Measurements from ENCODE around the gene KRTAP4-6.
"Not testable (repeated sequence)": the region's sequence is repeated elsewhere in the genome, so short reads cannot be mapped to it uniquely, and the experiment has no call there.

KRTAP4-6 gene

DNA sequence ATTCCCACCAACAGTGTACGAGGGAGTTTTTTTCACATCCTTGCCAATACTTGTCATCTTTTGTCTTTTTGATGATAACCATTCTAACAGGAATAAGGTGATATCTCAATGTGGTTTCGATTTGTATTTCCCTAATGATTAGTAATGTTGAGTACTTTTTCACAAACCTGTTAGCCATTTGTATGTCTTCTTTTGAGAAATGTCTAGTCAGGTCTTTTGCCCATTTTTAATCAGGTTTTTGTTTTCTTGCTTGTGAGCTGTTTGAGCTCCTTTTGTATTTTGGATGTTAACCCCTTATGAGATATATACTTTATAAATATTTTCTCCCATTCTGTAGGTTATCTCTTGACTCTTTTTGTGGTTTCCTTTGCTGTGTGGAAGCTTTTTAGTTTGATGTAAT, 11.2 kb upstream of the KRTAP4-6 start:
- Histone ChIP-seq H4K20me1 (ENCODE audit: insufficient read depth, low read length) (no peaks in the 10 kb centered on the region), H3K36me3 (ENCODE audit: insufficient read depth, low read length) (no peaks in the 10 kb centered on the region), H3K27me3 (ENCODE audit: insufficient read depth, low read length) (no peaks in the 10 kb centered on the region), H3F3A (ENCODE audit: insufficient read depth, low read length) (no peaks in the 10 kb centered on the region), H3K4me2 (ENCODE audit: low read length) (no peak overlapping the region), H3K9ac (ENCODE audit: low read length) (no peak overlapping the region), H3K4me3 (ENCODE audit: low read depth, low read length, poor library complexity, severe bottlenecking) (no peak overlapping the region), H3K4me1 (ENCODE audit: insufficient read depth, low read length, severe bottlenecking) (no peaks in the 10 kb centered on the region), H3K79me2 (ENCODE audit: insufficient read depth, low read length) (no peaks in the 10 kb centered on the region), H3K9me2 (ENCODE audit: low read depth, low read length) (no peaks in the 10 kb centered on the region), H3K27ac (ENCODE audit: low read depth, low read length, poor library complexity, severe bottlenecking) (no peak overlapping the region), H2AFZ (ENCODE audit: low read length) (no peak overlapping the region), H3K9me3 (ENCODE audit: low read length) (no peaks in the 10 kb centered on the region)
- TF ChIP-seq, protein P1, sequence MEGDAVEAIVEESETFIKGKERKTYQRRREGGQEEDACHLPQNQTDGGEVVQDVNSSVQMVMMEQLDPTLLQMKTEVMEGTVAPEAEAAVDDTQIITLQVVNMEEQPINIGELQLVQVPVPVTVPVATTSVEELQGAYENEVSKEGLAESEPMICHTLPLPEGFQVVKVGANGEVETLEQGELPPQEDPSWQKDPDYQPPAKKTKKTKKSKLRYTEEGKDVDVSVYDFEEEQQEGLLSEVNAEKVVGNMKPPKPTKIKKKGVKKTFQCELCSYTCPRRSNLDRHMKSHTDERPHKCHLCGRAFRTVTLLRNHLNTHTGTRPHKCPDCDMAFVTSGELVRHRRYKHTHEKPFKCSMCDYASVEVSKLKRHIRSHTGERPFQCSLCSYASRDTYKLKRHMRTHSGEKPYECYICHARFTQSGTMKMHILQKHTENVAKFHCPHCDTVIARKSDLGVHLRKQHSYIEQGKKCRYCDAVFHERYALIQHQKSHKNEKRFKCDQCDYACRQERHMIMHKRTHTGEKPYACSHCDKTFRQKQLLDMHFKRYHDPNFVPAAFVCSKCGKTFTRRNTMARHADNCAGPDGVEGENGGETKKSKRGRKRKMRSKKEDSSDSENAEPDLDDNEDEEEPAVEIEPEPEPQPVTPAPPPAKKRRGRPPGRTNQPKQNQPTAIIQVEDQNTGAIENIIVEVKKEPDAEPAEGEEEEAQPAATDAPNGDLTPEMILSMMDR (IDR thresholded peaks at IDR 0.05; ENCODE audit: low read length), result no peak
- TF ChIP-seq EZH2 (IDR thresholded peaks at IDR 0.05; ENCODE audit: borderline replicate concordance, low read length), result no peak

DNA sequence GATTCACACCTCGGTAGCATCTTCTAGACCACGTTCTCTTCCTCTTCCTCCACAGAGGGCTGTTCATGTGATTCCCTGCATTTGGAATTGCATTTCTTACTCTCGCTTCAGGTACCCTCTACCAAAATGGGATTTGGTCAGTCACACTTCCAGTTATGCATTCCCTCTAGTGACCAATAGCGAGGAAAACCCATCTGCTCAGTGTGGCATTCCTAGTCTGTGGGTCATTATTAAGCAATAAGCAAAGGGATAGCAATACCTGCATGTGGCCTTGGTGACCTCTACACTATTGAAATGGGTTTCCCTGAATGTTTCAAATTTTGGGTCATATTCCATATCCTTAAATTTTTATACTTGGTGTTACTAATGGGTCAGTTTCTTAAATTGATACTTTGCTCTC, 9.7 kb upstream of the KRTAP4-6 start:
- no peaks in the 10 kb centered on the region for H3K79me2 ChIP-seq (ENCODE audit: insufficient read depth, low read length)
- H3K4me1 ChIP-seq (ENCODE audit: insufficient read depth, low read length, severe bottlenecking), result no peaks in the 10 kb centered on the region
- H2AFZ ChIP-seq (ENCODE audit: low read length), result no peak overlapping the region
- no peaks in the 10 kb centered on the region for H3K9me2 ChIP-seq (ENCODE audit: low read depth, low read length)
- TF ChIP-seq, protein P1 (IDR thresholded peaks at IDR 0.05; ENCODE audit: low read length), result no peak
- no peak for TF ChIP-seq EZH2 (IDR thresholded peaks at IDR 0.05; ENCODE audit: borderline replicate concordance, low read length)
- no peak overlapping the region for H3K4me3 ChIP-seq (ENCODE audit: low read depth, low read length, poor library complexity, severe bottlenecking)
- no peaks in the 10 kb centered on the region for H4K20me1 ChIP-seq (ENCODE audit: insufficient read depth, low read length)
- no peaks in the 10 kb centered on the region for H3K36me3 ChIP-seq (ENCODE audit: insufficient read depth, low read length)
- H3K9me3 ChIP-seq (ENCODE audit: low read length), result no peaks in the 10 kb centered on the region
- H3K27ac ChIP-seq (ENCODE audit: low read depth, low read length, poor library complexity, severe bottlenecking), result no peak overlapping the region
- no peak overlapping the region for H3K4me2 ChIP-seq (ENCODE audit: low read length)
- H3K9ac ChIP-seq (ENCODE audit: low read length), result no peak overlapping the region
- no peaks in the 10 kb centered on the region for H3F3A ChIP-seq (ENCODE audit: insufficient read depth, low read length)
- H3K27me3 ChIP-seq (ENCODE audit: insufficient read depth, low read length), result no peaks in the 10 kb centered on the region

DNA sequence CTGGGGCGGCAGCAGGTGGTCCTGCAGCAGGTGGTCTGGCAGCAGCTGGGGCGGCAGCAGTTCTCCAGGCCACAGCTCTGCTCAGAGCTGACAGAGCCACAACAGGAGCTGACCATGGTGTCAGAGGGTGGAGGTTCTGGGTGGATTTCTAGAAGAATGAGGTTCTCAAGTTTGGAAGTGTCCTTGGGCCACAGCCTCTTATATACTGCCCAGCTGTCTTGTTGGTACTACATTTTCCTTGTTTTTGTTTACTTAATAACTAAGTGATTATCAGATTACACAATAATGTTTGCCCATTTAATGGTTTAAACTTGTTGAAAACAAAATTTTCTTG, 9.3 kb upstream of the KRTAP4-6 start, which contains the start of gene KRTAP4-5:
KRTAP4-5 (minus strand) TSS at position 174 of the 334 bp plus-strand sequence; CDS start at position 116, 58 bp downstream.
- Histone ChIP-seq H2AFZ (ENCODE audit: low read length) (no peak within 1 kb of the TSS), H3K9ac (ENCODE audit: low read length) (no peak within 1 kb of the TSS), H3K79me2 (ENCODE audit: insufficient read depth, low read length) (no peaks in the 10 kb centered on the region), H3K4me3 (ENCODE audit: low read depth, low read length, poor library complexity, severe bottlenecking) (no peak within 1 kb of the TSS), H3K27me3 (ENCODE audit: insufficient read depth, low read length) (no peaks in the 10 kb centered on the region), H3K27ac (ENCODE audit: low read depth, low read length, poor library complexity, severe bottlenecking) (no peak within 1 kb of the TSS), H3K36me3 (ENCODE audit: insufficient read depth, low read length) (no peaks in the 10 kb centered on the region), H3K4me1 (ENCODE audit: insufficient read depth, low read length, severe bottlenecking) (no peaks in the 10 kb centered on the region), H3F3A (ENCODE audit: insufficient read depth, low read length) (no peaks in the 10 kb centered on the region), H3K4me2 (ENCODE audit: low read length) (no peak within 1 kb of the TSS), H4K20me1 (ENCODE audit: insufficient read depth, low read length) (no peaks in the 10 kb centered on the region), H3K9me3 (ENCODE audit: low read length) (no peaks in the 10 kb centered on the region), H3K9me2 (ENCODE audit: low read depth, low read length) (no peaks in the 10 kb centered on the region)
- TF ChIP-seq EZH2 (IDR thresholded peaks at IDR 0.05; ENCODE audit: borderline replicate concordance, low read length), result no peak
- TF ChIP-seq, protein P1 (IDR thresholded peaks at IDR 0.05; ENCODE audit: low read length), result no peak

DNA sequence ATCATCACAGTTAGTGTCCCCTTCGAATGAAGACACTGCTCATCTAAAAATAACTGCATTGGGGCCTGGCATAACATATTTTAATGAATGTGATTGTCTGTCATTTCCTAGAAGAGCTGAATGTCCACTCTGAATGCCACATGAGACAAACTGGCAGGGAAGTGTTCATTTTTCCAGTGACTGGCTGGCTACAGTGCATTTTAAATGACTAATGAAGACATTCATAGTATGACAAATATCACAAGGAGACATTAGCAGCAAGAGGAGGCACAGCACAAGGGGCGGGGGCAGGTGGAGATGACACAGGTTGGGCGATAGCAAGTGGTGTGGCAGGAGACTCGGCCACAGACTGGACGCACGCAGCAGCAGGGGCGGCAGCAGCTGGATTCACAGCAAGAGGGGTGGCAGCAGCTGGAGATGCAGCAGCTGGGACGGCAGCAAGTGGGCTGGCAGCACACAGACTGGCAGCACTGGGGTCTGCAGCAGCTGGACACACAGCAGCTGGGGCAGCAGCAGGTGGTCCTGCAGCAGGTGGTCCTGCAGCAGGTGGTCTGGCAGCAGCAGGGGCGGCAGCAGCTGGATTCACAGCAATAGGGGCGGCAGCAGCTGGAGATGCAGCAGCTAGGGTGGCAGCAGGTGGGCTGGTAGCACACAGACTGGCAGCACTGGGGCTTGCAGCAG, 8.8 kb upstream of the KRTAP4-6 start:
- not testable (repeated sequence) for H3K79me2 ChIP-seq (ENCODE audit: insufficient read depth, low read length); H3K27me3 ChIP-seq (ENCODE audit: insufficient read depth, low read length)

More for the DNA sequence above, 8.8 kb upstream of the KRTAP4-6 start:
- H3K9ac ChIP-seq (ENCODE audit: low read length); H2AFZ ChIP-seq (ENCODE audit: low read length); H4K20me1 ChIP-seq (ENCODE audit: insufficient read depth, low read length); H3K36me3 ChIP-seq (ENCODE audit: insufficient read depth, low read length); H3K27ac ChIP-seq (ENCODE audit: low read depth, low read length, poor library complexity, severe bottlenecking); H3K4me3 ChIP-seq (ENCODE audit: low read depth, low read length, poor library complexity, severe bottlenecking); H3K4me1 ChIP-seq (ENCODE audit: insufficient read depth, low read length, severe bottlenecking); H3K9me3 ChIP-seq (ENCODE audit: low read length); H3F3A ChIP-seq (ENCODE audit: insufficient read depth, low read length); H3K4me2 ChIP-seq (ENCODE audit: low read length); H3K9me2 ChIP-seq (ENCODE audit: low read depth, low read length): not testable (repeated sequence)
